ENCODE data around the gene NRF1. TPM values are rescaled to one million over a fixed set of nuclear protein-coding genes. Genes with fewer than 3 reads are reported as not detected.
"Not testable (repeated sequence)": the region's sequence is repeated elsewhere in the genome, so short reads cannot be mapped to it uniquely, and the experiment has no call there.

NRF1 gene
- total RNA-seq, 1 experiment from 2014 or later: 19.3 TPM

- Histone ChIP-seq H3K79me1 (ENCODE audit: insufficient read depth, low read depth, low read length, poor library complexity, severe bottlenecking) (no peaks in the 10 kb centered on the region), H3K23ac (ENCODE audit: insufficient read length, low read depth, low read length) (no peak overlapping the region), H3K14ac (ENCODE audit: insufficient read depth, low read length) (no peak overlapping the region), H3K27ac (ENCODE audit: insufficient read length, low read depth, low read length) (no peak overlapping the region), H3K4me1 (ENCODE audit: insufficient read depth, low read length) (no peaks in the 10 kb centered on the region), H3K9me3 (ENCODE audit: control insufficient read depth, low read depth, low read length) (no peaks in the 10 kb centered on the region), H4K8ac (replicated peaks; ENCODE audit: insufficient read length, low read depth, low read length) (no peak overlapping the region), H2BK5ac (ENCODE audit: insufficient read length, low read length) (no peak overlapping the region), H3K56ac (ENCODE audit: insufficient read length, low read depth, low read length) (no peak overlapping the region), H2BK12ac (ENCODE audit: insufficient read length, low read depth, low read length) (no peak overlapping the region), H4K20me1 (ENCODE audit: control insufficient read depth, insufficient read depth, insufficient read length) (no peaks in the 10 kb centered on the region), H3K4ac (ENCODE audit: low read depth, low read length) (no peak overlapping the region), H2AK5ac (ENCODE audit: insufficient read length, low read length) (no peak overlapping the region), H3K79me2 (ENCODE audit: insufficient read depth, low read length) (no peaks in the 10 kb centered on the region), H2AFZ (ENCODE audit: low read length) (no peak overlapping the region), H2BK120ac (ENCODE audit: low read depth, low read length, poor library complexity, severe bottlenecking) (no peak overlapping the region), H4K5ac (ENCODE audit: insufficient read length, low read depth, low read length) (no peak overlapping the region), H2BK15ac (ENCODE audit: low read depth, low read length) (no peak overlapping the region), H2BK20ac (ENCODE audit: low read depth, low read length, poor library complexity, severe bottlenecking) (no peak overlapping the region), H3K4me2 (ENCODE audit: insufficient read depth, insufficient read length, low read length) (no peak overlapping the region), H3K9ac (ENCODE audit: extremely low read depth, insufficient read length, low read length) (no peak overlapping the region), H3K18ac (ENCODE audit: insufficient read length, low read depth, low read length) (no peak overlapping the region), H4K91ac (ENCODE audit: insufficient read length, low read depth, low read length) (no peak overlapping the region), H3K23me2 (ENCODE audit: insufficient read length, low read depth, low read length, poor library complexity, severe bottlenecking) (no peaks in the 10 kb centered on the region), H3T11ph (ENCODE audit: low read length) (no peak overlapping the region), H3K27me3 (ENCODE audit: insufficient read depth, low read length) (no peaks in the 10 kb centered on the region)
- no peak overlapping the region for H3K4me3 Mint-ChIP-seq
- WGBS (ENCODE audit: extremely low coverage, insufficient read length, low lambda C conversion rate): no CpG with 5 or more reads among the region's 5 CpGs
- no peaks in the 10 kb centered on the region for H3K9me3 Mint-ChIP-seq
- peaks cover 0 to 12% of the 10 kb centered on the region in 2 experiments; a peak in 2 of 4 replicates for H3K4me1 Mint-ChIP-seq
- H3K27ac Mint-ChIP-seq: no peak overlapping the region
- no peak for TF ChIP-seq CTCF (conservative IDR thresholded peaks at IDR 0.05)
- no peak for DNase-seq
- H3K27me3 Mint-ChIP-seq (ENCODE audit: low read depth): peaks cover 5% of the 10 kb centered on the region
- H3K36me3 Mint-ChIP-seq (ENCODE audit: insufficient read depth in 1 of 3, low read depth in 3 of 3): no peaks in the 10 kb centered on the region
Observed at GRCh38 chr7:129599174-129599573, 12.3 kb upstream of the NRF1 start.

DNA sequence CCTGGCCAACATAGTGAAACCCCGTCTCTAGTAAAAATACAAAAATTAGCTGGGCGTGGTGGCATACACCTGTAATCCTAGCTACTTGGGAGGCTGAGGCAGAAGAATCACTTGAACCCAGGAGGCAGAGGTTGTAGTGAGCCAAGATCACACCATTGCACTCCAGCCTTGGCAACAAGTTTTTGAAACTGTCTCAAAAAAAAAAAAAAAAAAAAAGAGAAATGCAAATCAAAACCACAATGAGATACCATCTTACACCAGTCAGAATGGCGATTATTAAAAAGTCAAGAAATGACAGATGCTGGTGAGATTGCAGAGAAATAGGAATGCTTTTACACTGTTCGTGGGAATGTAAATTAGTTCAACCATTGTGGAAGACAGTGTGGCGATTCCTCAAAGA is 7.9 kb upstream of the NRF1 start:
- H2BK5ac ChIP-seq (ENCODE audit: insufficient read length, low read length); H3K9me3 Mint-ChIP-seq; H3K27me3 Mint-ChIP-seq (ENCODE audit: low read depth); H3K14ac ChIP-seq (ENCODE audit: insufficient read depth, low read length); H3K36me3 Mint-ChIP-seq (ENCODE audit: insufficient read depth in 1 of 3, low read depth in 3 of 3); H3K27me3 ChIP-seq (ENCODE audit: insufficient read depth, low read length); DNase-seq; H4K5ac ChIP-seq (ENCODE audit: insufficient read length, low read depth, low read length); H2BK15ac ChIP-seq (ENCODE audit: low read depth, low read length); H4K8ac ChIP-seq (replicated peaks; ENCODE audit: insufficient read length, low read depth, low read length); H3K4me3 Mint-ChIP-seq; H2BK120ac ChIP-seq (ENCODE audit: low read depth, low read length, poor library complexity, severe bottlenecking); H3K9me3 ChIP-seq (ENCODE audit: control insufficient read depth, low read depth, low read length); H3K23me2 ChIP-seq (ENCODE audit: insufficient read length, low read depth, low read length, poor library complexity, severe bottlenecking); H3K79me2 ChIP-seq (ENCODE audit: insufficient read depth, low read length); H3K4ac ChIP-seq (ENCODE audit: low read depth, low read length); H3K27ac ChIP-seq (ENCODE audit: insufficient read length, low read depth, low read length); H4K91ac ChIP-seq (ENCODE audit: insufficient read length, low read depth, low read length); H2AFZ ChIP-seq (ENCODE audit: low read length); H3K27ac Mint-ChIP-seq; H2BK20ac ChIP-seq (ENCODE audit: low read depth, low read length, poor library complexity, severe bottlenecking); H4K20me1 ChIP-seq (ENCODE audit: control insufficient read depth, insufficient read depth, insufficient read length); H3K4me2 ChIP-seq (ENCODE audit: insufficient read depth, insufficient read length, low read length); H3K4me1 ChIP-seq (ENCODE audit: insufficient read depth, low read length); H3K23ac ChIP-seq (ENCODE audit: insufficient read length, low read depth, low read length); H3T11ph ChIP-seq (ENCODE audit: low read length); H2BK12ac ChIP-seq (ENCODE audit: insufficient read length, low read depth, low read length); H3K9ac ChIP-seq (ENCODE audit: extremely low read depth, insufficient read length, low read length); H2AK5ac ChIP-seq (ENCODE audit: insufficient read length, low read length); H3K79me1 ChIP-seq (ENCODE audit: insufficient read depth, low read depth, low read length, poor library complexity, severe bottlenecking); H3K18ac ChIP-seq (ENCODE audit: insufficient read length, low read depth, low read length); H3K56ac ChIP-seq (ENCODE audit: insufficient read length, low read depth, low read length): not testable (repeated sequence)
- peaks cover 3 to 15% of the 10 kb centered on the region in 2 experiments for H3K4me1 Mint-ChIP-seq
- WGBS (ENCODE audit: extremely low coverage, insufficient read length, low lambda C conversion rate): no CpG with 5 or more reads among the region's 5 CpGs
